HCT116 (cell line): Measurements from ENCODE around the gene CBX8. TPM values are rescaled to one million over a fixed set of nuclear protein-coding genes. Genes with fewer than 3 reads are reported as not detected.

Source experiments
- ATAC-seq: fragments of 200-7000 bp; cut with Tn5 transposase; 2 replicates; pipeline ENCODE4 v1.9.1; 2020; ENCODE audit warnings: mild to moderate bottlenecking, moderate library complexity
- BruUV-seq: library from RNA; stranded (reverse); fragments of 400-500 nt; replicated peaks from 2 replicates; lab custom pipeline; 2021; lab: Mats Ljungman, UMichigan
- CTCF ChIA-PET: fragments of 300-600 bp; sonication (Branson Sonifier 250); formaldehyde crosslinking; loops from one replicate; lab custom pipeline; 2021; ENCODE audit warnings: antibody characterized with exemption; lab: Charles Lee
- POLR2A ChIA-PET: fragments of 300-600, 350-600 bp; sonication (Branson Sonifier 250); formaldehyde crosslinking; loops from one replicate; lab custom pipeline; 2021; ENCODE audit warnings: antibody characterized with exemption; lab: Charles Lee
- RAD21 ChIA-PET, 2 experiments: fragments of 300-600 bp; sonication (Branson Sonifier 250); formaldehyde crosslinking; loops; one replicate each; lab custom pipeline; 2023; ENCODE audit warnings: low total read pairs in 2 of 2; ENCODE audit not compliant: uncharacterized antibody in 2 of 2, unreplicated experiment in 2 of 2, low non-redundant PET in 1 of 2; lab: Charles Lee
- DNase-seq: peaks from one replicate; pipeline ENCODE4 v3.0.0-alpha.2; 2010; ENCODE audit warnings: low read depth, low spot score
- H2AFZ ChIP-seq: fragments of 200-600 bp; shearing (Covaris generic), sonication (generic); 2 replicates; pipeline ENCODE4 v1.6.1; 2017; ENCODE audit warnings: low read depth, mixed run types, mixed read lengths, antibody characterized with exemption, low read length; ENCODE audit not compliant: poor library complexity, severe bottlenecking
- H3K27ac ChIP-seq: 2 replicates; pipeline ENCODE4 v1.5.1; 2012; ENCODE audit warnings: low read depth, low read length
- H3K27me3 ChIP-seq: fragments of 200-600 bp; sonication (generic); 2 replicates; pipeline ENCODE4 v1.6.1; 2016; ENCODE audit warnings: mixed run types, low read length, mixed read lengths; ENCODE audit not compliant: insufficient read depth
- H3K36me3 ChIP-seq, 2 experiments: fragments of 200-500 bp in 1 of 2; fragments of 200-600 bp in 1 of 2; sonication (Bioruptor generic) in 1 of 2; sonication (generic) in 1 of 2; 2 replicates each; pipeline versions ENCODE4 v1.5.1 to v1.6.1; 2014 to 2016; ENCODE audit warnings: low read length in 2 of 2, inconsistent platforms in 1 of 2, mixed read lengths in 1 of 2, mixed run types in 1 of 2; ENCODE audit not compliant: insufficient read depth in 2 of 2, control insufficient read depth in 1 of 2
- H3K4me1 ChIP-seq, 2 experiments: fragments of 200-600 bp in 1 of 2; sonication (generic) in 1 of 2; 2 replicates each; pipeline versions ENCODE4 v1.5.1 to v1.6.1; 2012 to 2017; ENCODE audit warnings: low read length in 2 of 2, inconsistent platforms in 1 of 2, mild to moderate bottlenecking in 1 of 2, mixed read lengths in 1 of 2, mixed run types in 1 of 2, moderate library complexity in 1 of 2; ENCODE audit not compliant: insufficient read depth in 2 of 2, control insufficient read depth in 1 of 2
- H3K4me2 ChIP-seq: fragments of 200-600 bp; sonication (generic); 2 replicates; pipeline ENCODE4 v1.6.1; 2017; ENCODE audit warnings: mixed run types, low read length, mixed read lengths
- H3K4me3 ChIP-seq, 2 experiments: fragments of 200-600 bp in 1 of 2; sonication (generic) in 1 of 2; replicated peaks in 1 of 2; 2 replicates each; pipeline ENCODE4 v1.5.1; 2011 to 2016; ENCODE audit warnings: low read length in 2 of 2, control low read depth in 1 of 2, low read depth in 1 of 2, mild to moderate bottlenecking in 1 of 2, mixed read lengths in 1 of 2, mixed run types in 1 of 2
- H3K79me2 ChIP-seq: fragments of 200-600 bp; sonication (generic); 2 replicates; pipeline ENCODE4 v1.6.1; 2017; ENCODE audit warnings: mild to moderate bottlenecking, mixed run types, low read length, moderate library complexity, mixed read lengths; ENCODE audit not compliant: insufficient read depth
- H3K9ac ChIP-seq: fragments of 200-600 bp; sonication (generic); 2 replicates; pipeline ENCODE4 v1.6.1; 2016; ENCODE audit warnings: low read length, mixed read lengths
- H3K9me2 ChIP-seq: fragments of 200-600 bp; sonication (generic), shearing (Covaris generic); 2 replicates; pipeline ENCODE4 v1.6.1; 2017; ENCODE audit warnings: mixed run types, mild to moderate bottlenecking, moderate library complexity; ENCODE audit not compliant: insufficient read depth
- H3K9me3 ChIP-seq, 2 experiments: fragments of 200-500 bp in 1 of 2; fragments of 200-600 bp in 1 of 2; sonication (Bioruptor generic) in 1 of 2; sonication (generic) in 1 of 2; 2 replicates each; pipeline ENCODE4 v1.6.1; 2014 to 2017; ENCODE audit warnings: low read length in 2 of 2, mixed read lengths in 2 of 2, inconsistent platforms in 1 of 2, low read depth in 1 of 2, mild to moderate bottlenecking in 1 of 2, mixed run types in 1 of 2, moderate library complexity in 1 of 2; ENCODE audit not compliant: control insufficient read depth in 1 of 2, insufficient read depth in 1 of 2
- H4K20me1 ChIP-seq: fragments of 200-600 bp; sonication (generic), shearing (Covaris generic); 2 replicates; pipeline ENCODE4 v1.6.1; 2017; ENCODE audit warnings: mixed run types, mild to moderate bottlenecking, moderate library complexity; ENCODE audit not compliant: insufficient read depth
- CEBPB ChIP-seq: IDR thresholded peaks from 2 replicates; pipeline ENCODE4 v1.6.1; 2012; ENCODE audit warnings: low read depth
- EGR1 ChIP-seq: IDR thresholded peaks from 2 replicates; pipeline ENCODE4 v1.6.1; 2012; ENCODE audit warnings: low read depth
- ELF1 ChIP-seq: IDR thresholded peaks from 2 replicates; pipeline ENCODE4 v1.6.1; 2012; ENCODE audit warnings: low read depth, borderline replicate concordance
- POLR2A ChIP-seq: IDR thresholded peaks from 2 replicates; pipeline ENCODE4 v1.7.0; 2011; ENCODE audit warnings: borderline replicate concordance; ENCODE audit not compliant: insufficient read depth, insufficient read length; ENCODE audit errors: extremely low read depth
- POLR2AphosphoS5 ChIP-seq: IDR thresholded peaks from 2 replicates; pipeline ENCODE4 v1.6.1; 2011; ENCODE audit warnings: mild to moderate bottlenecking, low read depth, low read length, moderate library complexity
- RAD21 ChIP-seq: IDR thresholded peaks from 2 replicates; pipeline ENCODE4 v1.6.1; 2012; ENCODE audit warnings: low read depth, mild to moderate bottlenecking
- SRF ChIP-seq: IDR thresholded peaks from 2 replicates; pipeline ENCODE4 v1.6.1; 2012; ENCODE audit warnings: low read depth
- TCF7L2 ChIP-seq: IDR thresholded peaks from 2 replicates; pipeline ENCODE4 v1.7.0; 2011; ENCODE audit warnings: borderline replicate concordance, inconsistent platforms; ENCODE audit not compliant: insufficient read depth, insufficient read length; ENCODE audit errors: extremely low read depth
- YY1 ChIP-seq: IDR thresholded peaks from 2 replicates; pipeline ENCODE4 v1.6.1; 2011; ENCODE audit warnings: low read length, low read depth, moderate library complexity, mild to moderate bottlenecking; ENCODE audit not compliant: insufficient replicate concordance; ENCODE audit errors: extremely low read depth
- ZNF274 ChIP-seq: fragments of 200-500 bp; sonication (Bioruptor generic); IDR thresholded peaks from 2 replicates; pipeline ENCODE4 v1.6.1; 2014; ENCODE audit warnings: mild to moderate bottlenecking, low read depth, low read length, inconsistent platforms
- intact Hi-C: fragments of 100-400 bp; cut with micrococcal nuclease; formaldehyde crosslinking; loops from 2 replicates; pipeline ENCODE4 v1.10.0; 2022
- total RNA-seq: library from RNA; stranded (reverse); gene quantifications from one replicate; pipeline ENCODE4 v1.2.1, GENCODE V29; 2021; ENCODE audit not compliant: unreplicated experiment
- TF ChIP-seq, protein P1 (sequence below), 3 experiments: fragments of 200-600 bp in 1 of 3; sonication (generic) in 1 of 3; IDR thresholded peaks in 2 of 3; conservative IDR thresholded peaks in 1 of 3; 2 replicates each; pipeline ENCODE4 v1.5.1; 2012 to 2017; ENCODE audit warnings: low read depth in 2 of 3, low read length in 2 of 3, antibody characterized with exemption in 1 of 3, borderline replicate concordance in 1 of 3, control low read depth in 1 of 3, mild to moderate bottlenecking in 1 of 3, mixed read lengths in 1 of 3, mixed run types in 1 of 3, moderate library complexity in 1 of 3; ENCODE audit not compliant: insufficient read depth in 1 of 3
- TF ChIP-seq, protein P2 (sequence below): IDR thresholded peaks from 2 replicates; pipeline ENCODE4 v1.6.1; 2012; ENCODE audit warnings: low read depth

The CBX8 gene
- total RNA-seq, 1 experiment from 2014 or later = 29.0 TPM

- Histone ChIP-seq H2AFZ (peak overlapping the region; percentile 82), H3K27me3 (peaks cover 6% of the 10 kb centered on the region; the same call in 1 of the 2 replicates), H3K79me2 (no peaks in the 10 kb centered on the region), H3K9ac (peak overlapping the region; percentile 29), H3K9me2 (no peaks in the 10 kb centered on the region), H4K20me1 (no peaks in the 10 kb centered on the region), H3K27ac (peak overlapping the region; percentile 21; the same call in 1 of the 2 replicates), H3K4me2 (peak overlapping the region; percentile 88), H3K36me3 (no peaks in the 10 kb centered on the region), H3K4me3 (peak overlapping the region; percentile 34 to 53), H3K9me3 (no peaks in the 10 kb centered on the region), H3K4me1 (peaks cover 25 to 44% of the 10 kb centered on the region in 2 experiments)
- TF ChIP-seq RAD21 (peak; percentile 70), SRF (no peak; the same call in 1 of the 2 replicates), ZNF274 (no peak), TCF7L2 (peak; percentile 63), POLR2A (no peak), CEBPB (no peak), YY1 (no peak), POLR2AphosphoS5 (0 out of 2 replicates have a peak, but pooled peaks have one; percentile 15), EGR1 (peak; percentile 92), ELF1 (no peak)
- TF ChIP-seq, protein P1, sequence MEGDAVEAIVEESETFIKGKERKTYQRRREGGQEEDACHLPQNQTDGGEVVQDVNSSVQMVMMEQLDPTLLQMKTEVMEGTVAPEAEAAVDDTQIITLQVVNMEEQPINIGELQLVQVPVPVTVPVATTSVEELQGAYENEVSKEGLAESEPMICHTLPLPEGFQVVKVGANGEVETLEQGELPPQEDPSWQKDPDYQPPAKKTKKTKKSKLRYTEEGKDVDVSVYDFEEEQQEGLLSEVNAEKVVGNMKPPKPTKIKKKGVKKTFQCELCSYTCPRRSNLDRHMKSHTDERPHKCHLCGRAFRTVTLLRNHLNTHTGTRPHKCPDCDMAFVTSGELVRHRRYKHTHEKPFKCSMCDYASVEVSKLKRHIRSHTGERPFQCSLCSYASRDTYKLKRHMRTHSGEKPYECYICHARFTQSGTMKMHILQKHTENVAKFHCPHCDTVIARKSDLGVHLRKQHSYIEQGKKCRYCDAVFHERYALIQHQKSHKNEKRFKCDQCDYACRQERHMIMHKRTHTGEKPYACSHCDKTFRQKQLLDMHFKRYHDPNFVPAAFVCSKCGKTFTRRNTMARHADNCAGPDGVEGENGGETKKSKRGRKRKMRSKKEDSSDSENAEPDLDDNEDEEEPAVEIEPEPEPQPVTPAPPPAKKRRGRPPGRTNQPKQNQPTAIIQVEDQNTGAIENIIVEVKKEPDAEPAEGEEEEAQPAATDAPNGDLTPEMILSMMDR (IDR thresholded peaks at IDR 0.05 in 2 of 3, conservative IDR thresholded peaks at IDR 0.05 in 1 of 3; ENCODE audit: borderline replicate concordance in 1 of 3, insufficient read depth in 1 of 3, low read depth in 2 of 3, low read length in 2 of 3) = peak; percentile 72 to 97 (median 78)
- TF ChIP-seq, protein P2, sequence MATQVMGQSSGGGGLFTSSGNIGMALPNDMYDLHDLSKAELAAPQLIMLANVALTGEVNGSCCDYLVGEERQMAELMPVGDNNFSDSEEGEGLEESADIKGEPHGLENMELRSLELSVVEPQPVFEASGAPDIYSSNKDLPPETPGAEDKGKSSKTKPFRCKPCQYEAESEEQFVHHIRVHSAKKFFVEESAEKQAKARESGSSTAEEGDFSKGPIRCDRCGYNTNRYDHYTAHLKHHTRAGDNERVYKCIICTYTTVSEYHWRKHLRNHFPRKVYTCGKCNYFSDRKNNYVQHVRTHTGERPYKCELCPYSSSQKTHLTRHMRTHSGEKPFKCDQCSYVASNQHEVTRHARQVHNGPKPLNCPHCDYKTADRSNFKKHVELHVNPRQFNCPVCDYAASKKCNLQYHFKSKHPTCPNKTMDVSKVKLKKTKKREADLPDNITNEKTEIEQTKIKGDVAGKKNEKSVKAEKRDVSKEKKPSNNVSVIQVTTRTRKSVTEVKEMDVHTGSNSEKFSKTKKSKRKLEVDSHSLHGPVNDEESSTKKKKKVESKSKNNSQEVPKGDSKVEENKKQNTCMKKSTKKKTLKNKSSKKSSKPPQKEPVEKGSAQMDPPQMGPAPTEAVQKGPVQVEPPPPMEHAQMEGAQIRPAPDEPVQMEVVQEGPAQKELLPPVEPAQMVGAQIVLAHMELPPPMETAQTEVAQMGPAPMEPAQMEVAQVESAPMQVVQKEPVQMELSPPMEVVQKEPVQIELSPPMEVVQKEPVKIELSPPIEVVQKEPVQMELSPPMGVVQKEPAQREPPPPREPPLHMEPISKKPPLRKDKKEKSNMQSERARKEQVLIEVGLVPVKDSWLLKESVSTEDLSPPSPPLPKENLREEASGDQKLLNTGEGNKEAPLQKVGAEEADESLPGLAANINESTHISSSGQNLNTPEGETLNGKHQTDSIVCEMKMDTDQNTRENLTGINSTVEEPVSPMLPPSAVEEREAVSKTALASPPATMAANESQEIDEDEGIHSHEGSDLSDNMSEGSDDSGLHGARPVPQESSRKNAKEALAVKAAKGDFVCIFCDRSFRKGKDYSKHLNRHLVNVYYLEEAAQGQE = no peak
- ChIA-PET CTCF (interaction anchor here (0.9 to 3.9 kb wide), 19 partner anchors 8 to 197 kb away, joined by 3 to 24 read pairs (median 5); partner anchors contain the start of genes CBX4 and CBX8), RAD21 (interaction anchor here (0.5 to 1.3 kb wide), 3 partner anchors 14 to 164 kb away, joined by 3 to 8 read pairs (median 4); partner anchors contain the start of genes CBX4 (in 1 of the 2) and CBX8 (in 1 of the 2)), POLR2A (interaction anchor here (1.0 to 1.8 kb wide), 5 partner anchors 10 to 198 kb away, joined by 3 to 17 read pairs (median 5); partner anchors contain the start of gene CBX4)
- BruUV-seq = no TSS peak
- intact Hi-C loops = loop anchor here (2.0 kb wide), 1 partner anchor 28 kb away; the partner anchor contains the start of gene CBX4
- ATAC-seq = peak; percentile 59
- DNase-seq = peak; percentile 50
These were observed 14.4 kb upstream of the CBX8 start for GRCh38 chr17:79811011-79811867.
